ENCODE data around the gene PPP1R15B. TPM values are rescaled to one million over a fixed set of nuclear protein-coding genes. Genes with fewer than 3 reads are reported as not detected.

PPP1R15B gene
- total RNA-seq, 1 donor from 2014 or later = 43.2 TPM

DNA sequence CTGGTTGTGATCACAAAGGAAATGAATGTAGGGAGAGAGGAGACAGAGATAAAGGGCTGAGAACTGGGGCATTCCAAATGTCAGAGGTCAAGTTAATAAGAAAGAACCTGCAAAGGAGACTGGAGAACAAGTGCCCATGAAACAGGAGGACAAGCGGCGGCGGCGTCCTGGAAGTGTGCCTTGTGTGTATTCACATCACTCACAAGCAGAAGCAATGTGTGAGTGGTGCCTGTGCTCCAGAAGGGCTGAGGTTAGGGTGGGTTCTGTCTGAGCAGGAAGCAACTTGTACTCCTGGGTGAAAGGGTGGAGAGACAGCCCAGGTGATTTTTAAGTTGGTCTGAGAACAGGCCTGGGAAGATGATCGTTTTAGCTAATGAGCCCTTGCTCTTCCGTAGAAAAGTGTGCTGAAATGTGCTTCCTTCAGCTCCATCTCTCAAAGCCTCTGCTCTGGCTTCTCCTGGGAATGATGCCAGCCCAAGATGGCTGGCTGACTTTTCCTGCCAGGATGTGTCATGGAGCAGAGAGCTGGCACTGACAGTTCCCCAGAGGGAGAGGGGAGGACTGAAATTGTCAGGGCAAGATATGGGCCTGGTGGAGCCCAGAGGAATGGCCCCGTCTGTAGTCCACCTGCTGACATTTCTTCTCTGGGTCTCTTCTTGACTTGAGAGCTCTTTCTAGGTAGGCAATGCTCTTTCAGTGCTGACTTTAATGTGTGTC lies 26.8 kb downstream of the PPP1R15B start:
- Mint-ChIP-seq H3K4me1 (ENCODE audit: unreplicated experiment) (no peaks in the 10 kb centered on the region), H3K9me3 (ENCODE audit: unreplicated experiment) (no peaks in the 10 kb centered on the region), H3K27ac (ENCODE audit: unreplicated experiment) (no peak overlapping the region), H3K27me3 (ENCODE audit: unreplicated experiment) (no peaks in the 10 kb centered on the region), H3K36me3 (ENCODE audit: low read depth, unreplicated experiment) (no peaks in the 10 kb centered on the region), H3K4me3 (ENCODE audit: unreplicated experiment) (no peak overlapping the region)
- TF ChIP-seq, protein P1, sequence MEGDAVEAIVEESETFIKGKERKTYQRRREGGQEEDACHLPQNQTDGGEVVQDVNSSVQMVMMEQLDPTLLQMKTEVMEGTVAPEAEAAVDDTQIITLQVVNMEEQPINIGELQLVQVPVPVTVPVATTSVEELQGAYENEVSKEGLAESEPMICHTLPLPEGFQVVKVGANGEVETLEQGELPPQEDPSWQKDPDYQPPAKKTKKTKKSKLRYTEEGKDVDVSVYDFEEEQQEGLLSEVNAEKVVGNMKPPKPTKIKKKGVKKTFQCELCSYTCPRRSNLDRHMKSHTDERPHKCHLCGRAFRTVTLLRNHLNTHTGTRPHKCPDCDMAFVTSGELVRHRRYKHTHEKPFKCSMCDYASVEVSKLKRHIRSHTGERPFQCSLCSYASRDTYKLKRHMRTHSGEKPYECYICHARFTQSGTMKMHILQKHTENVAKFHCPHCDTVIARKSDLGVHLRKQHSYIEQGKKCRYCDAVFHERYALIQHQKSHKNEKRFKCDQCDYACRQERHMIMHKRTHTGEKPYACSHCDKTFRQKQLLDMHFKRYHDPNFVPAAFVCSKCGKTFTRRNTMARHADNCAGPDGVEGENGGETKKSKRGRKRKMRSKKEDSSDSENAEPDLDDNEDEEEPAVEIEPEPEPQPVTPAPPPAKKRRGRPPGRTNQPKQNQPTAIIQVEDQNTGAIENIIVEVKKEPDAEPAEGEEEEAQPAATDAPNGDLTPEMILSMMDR (IDR thresholded peaks at IDR 0.05; ENCODE audit: unreplicated experiment) = no peak
- DNase-seq (ENCODE audit: low spot score) = no peak

DNA sequence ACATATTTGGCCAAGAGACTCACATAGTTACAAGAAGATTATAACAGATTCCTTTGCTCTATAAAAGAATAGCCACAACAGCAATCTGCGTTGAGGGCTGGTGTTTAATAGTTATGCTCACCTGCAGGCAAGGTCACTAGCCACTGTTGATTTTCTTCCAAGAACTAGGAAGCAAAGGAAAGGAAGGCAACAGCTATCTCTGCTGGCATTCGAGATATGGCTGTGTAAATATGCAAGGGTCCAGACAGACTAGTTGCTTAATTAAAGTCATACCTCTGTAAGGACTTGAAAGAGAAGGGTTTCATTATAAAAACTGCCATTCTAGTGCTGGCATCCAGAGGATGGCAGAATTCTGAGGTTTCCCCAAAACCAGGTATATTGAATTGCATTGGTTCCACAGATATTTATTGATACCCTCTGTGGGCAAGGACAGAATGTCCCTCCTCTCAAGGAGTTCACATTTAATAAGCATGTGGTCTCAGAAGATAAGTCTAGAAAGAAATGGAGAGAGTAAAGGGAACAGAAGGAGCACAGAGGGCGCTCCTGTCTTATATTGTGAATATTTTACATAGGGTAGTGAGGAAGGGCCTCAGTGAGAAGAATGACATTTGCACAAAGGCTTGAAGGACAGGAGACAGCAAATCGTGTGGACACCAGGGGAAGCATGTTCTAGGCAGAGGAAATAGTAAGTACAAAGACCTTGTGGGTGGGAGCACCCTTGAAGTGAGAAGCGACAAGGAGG lies 28.3 kb downstream of the PPP1R15B start:
- no peak for DNase-seq (ENCODE audit: low spot score)
- H3K27me3 Mint-ChIP-seq (ENCODE audit: unreplicated experiment) = peaks cover 2% of the 10 kb centered on the region
- H3K9me3 Mint-ChIP-seq (ENCODE audit: unreplicated experiment) = no peaks in the 10 kb centered on the region
- H3K4me3 Mint-ChIP-seq (ENCODE audit: unreplicated experiment) = no peak overlapping the region
- no peaks in the 10 kb centered on the region for H3K36me3 Mint-ChIP-seq (ENCODE audit: low read depth, unreplicated experiment)
- peaks cover 1% of the 10 kb centered on the region for H3K4me1 Mint-ChIP-seq (ENCODE audit: unreplicated experiment)
- H3K27ac Mint-ChIP-seq (ENCODE audit: unreplicated experiment) = no peak overlapping the region
- TF ChIP-seq, protein P1 (IDR thresholded peaks at IDR 0.05; ENCODE audit: unreplicated experiment) = no peak

DNA sequence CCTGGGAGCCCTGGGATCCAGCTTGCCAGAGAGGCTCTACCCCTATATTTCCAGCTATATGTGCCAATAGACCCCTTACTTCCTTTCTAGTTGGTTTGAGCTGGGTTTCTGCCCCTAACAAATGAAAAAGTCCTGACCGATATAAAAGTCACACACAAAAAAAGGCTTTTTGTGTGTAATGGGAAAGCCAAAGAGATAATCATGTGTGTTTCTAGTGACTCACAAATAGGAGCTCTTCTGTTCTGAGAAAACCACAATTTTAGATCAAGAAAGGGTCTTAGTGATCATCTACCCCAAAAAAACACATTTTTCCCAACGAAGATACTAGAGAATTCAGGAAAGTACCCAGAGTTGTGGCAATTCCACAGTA lies 28.9 kb downstream of the PPP1R15B start:
- TF ChIP-seq, protein P1 (IDR thresholded peaks at IDR 0.05; ENCODE audit: unreplicated experiment) = no peak
- no peak for DNase-seq (ENCODE audit: low spot score)
- Mint-ChIP-seq H3K9me3 (ENCODE audit: unreplicated experiment) (no peaks in the 10 kb centered on the region), H3K27me3 (ENCODE audit: unreplicated experiment) (peaks cover 2% of the 10 kb centered on the region), H3K4me1 (ENCODE audit: unreplicated experiment) (peaks cover 4% of the 10 kb centered on the region), H3K4me3 (ENCODE audit: unreplicated experiment) (no peak overlapping the region), H3K36me3 (ENCODE audit: low read depth, unreplicated experiment) (no peaks in the 10 kb centered on the region), H3K27ac (ENCODE audit: unreplicated experiment) (no peak overlapping the region)

DNA sequence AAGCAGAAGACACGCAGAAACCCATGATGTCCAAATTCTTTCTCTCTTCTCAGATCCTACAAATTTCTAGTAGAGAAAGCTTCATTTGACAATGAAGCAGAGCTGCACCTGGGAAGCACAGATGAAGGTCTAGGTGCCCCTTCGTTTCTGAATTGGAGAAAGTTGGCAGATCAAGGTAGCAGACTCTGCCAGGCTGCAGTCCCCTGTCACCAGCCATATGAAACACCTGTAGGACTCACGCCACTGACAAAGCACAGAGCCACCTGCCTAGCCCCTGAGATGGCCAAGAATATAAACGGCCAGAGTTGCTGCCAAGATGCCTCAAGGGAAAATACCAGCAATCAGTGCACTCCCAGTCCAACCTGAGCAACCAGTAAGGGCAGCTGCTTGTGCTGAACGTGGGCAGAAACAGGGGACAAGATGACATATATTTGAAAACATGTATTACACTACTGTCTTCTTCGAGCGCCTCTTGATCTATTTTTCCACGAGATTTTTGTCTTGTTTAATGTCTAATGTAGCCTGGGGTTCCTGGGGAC lies 31.3 kb downstream of the PPP1R15B start:
- no peak overlapping the region for H3K27ac Mint-ChIP-seq (ENCODE audit: unreplicated experiment)
- peaks cover 4% of the 10 kb centered on the region for H3K4me1 Mint-ChIP-seq (ENCODE audit: unreplicated experiment)
- H3K4me3 Mint-ChIP-seq (ENCODE audit: unreplicated experiment) = no peak overlapping the region
- H3K9me3 Mint-ChIP-seq (ENCODE audit: unreplicated experiment) = no peaks in the 10 kb centered on the region
- TF ChIP-seq, protein P1 (IDR thresholded peaks at IDR 0.05; ENCODE audit: unreplicated experiment) = no peak
- no peak for DNase-seq (ENCODE audit: low spot score)
- H3K27me3 Mint-ChIP-seq (ENCODE audit: unreplicated experiment) = peaks cover 7% of the 10 kb centered on the region
- H3K36me3 Mint-ChIP-seq (ENCODE audit: low read depth, unreplicated experiment) = no peaks in the 10 kb centered on the region

All from endothelial cell (in vitro differentiated cells).